Coronary artery (tissue), 2 donors: ENCODE measurements around the gene CDC5L.
A peak's percentile ranks its signal among the peaks of the same experiment; 100 is the strongest.

Experiments used
- DNase-seq: peaks from one replicate; pipeline ENCODE4 v3.0.0-alpha.2; 2017; ENCODE audit warnings: low spot score
- H3K27ac ChIP-seq, 2 donors: fragments of 200-600 bp; sonication (generic); one replicate each; pipeline ENCODE4 v1.5.1; 2016 to 2019
- H3K4me3 ChIP-seq: fragments of 200-600 bp; sonication (generic); 2 replicates; pipeline ENCODE4 v1.5.1; 2016; ENCODE audit warnings: mild to moderate bottlenecking, moderate library complexity
- TF ChIP-seq, protein P1 (sequence below): fragments of 200-600 bp; sonication (generic); IDR thresholded peaks from one replicate; pipeline ENCODE4 v1.5.1; 2019; ENCODE audit warnings: antibody characterized with exemption

Gene CDC5L

DNA sequence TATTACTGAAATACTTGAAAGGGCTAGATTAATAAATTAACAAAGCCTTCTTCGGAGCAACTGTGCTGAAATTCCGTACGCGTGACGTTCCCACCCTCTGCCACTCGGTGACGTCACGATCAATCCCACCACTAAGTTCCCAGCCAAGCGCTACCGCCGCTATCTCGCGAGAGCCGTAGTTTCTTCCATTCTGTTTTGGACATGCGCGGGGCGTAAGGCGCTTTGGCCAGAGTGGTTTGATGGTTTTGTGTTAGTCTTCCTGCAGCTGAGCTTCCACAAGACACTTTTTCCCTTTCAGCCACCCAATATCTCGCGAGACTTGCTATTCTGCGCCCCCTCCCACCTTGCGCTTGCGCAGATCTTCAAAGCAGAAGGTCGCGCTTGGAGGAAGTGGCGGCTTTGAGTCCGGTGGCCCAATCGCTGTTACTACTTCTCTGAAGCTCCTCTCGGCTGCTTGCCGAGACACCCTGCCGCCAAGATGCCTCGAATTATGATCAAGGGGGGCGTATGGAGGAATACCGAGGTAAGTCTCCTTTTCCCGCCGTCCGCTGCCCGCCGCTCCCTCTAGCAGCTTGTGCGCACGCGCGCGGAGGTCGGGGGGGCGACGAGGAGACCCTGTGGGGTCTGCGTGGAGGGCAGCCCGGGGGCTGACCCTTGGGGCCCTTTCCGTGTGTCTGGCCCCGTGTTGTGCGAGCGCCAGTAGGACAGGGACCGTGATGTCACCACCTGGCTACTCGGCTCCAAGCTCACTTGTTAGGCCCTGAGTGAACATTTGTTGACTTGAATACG lies at the start of gene CDC5L:
Gene CDC5L, plus strand, starts transcription at position 361 of the 789 bp plus-strand sequence. Its CDS starts 118 bp downstream, at position 479.
- peak; percentile 98 for DNase-seq
- Histone ChIP-seq H3K27ac (peak within 1 kb of the TSS; percentile 91 to 95), H3K4me3 (peak within 1 kb of the TSS; percentile 85)
- TF ChIP-seq, protein P1, sequence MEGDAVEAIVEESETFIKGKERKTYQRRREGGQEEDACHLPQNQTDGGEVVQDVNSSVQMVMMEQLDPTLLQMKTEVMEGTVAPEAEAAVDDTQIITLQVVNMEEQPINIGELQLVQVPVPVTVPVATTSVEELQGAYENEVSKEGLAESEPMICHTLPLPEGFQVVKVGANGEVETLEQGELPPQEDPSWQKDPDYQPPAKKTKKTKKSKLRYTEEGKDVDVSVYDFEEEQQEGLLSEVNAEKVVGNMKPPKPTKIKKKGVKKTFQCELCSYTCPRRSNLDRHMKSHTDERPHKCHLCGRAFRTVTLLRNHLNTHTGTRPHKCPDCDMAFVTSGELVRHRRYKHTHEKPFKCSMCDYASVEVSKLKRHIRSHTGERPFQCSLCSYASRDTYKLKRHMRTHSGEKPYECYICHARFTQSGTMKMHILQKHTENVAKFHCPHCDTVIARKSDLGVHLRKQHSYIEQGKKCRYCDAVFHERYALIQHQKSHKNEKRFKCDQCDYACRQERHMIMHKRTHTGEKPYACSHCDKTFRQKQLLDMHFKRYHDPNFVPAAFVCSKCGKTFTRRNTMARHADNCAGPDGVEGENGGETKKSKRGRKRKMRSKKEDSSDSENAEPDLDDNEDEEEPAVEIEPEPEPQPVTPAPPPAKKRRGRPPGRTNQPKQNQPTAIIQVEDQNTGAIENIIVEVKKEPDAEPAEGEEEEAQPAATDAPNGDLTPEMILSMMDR, result peak; percentile 13

DNA sequence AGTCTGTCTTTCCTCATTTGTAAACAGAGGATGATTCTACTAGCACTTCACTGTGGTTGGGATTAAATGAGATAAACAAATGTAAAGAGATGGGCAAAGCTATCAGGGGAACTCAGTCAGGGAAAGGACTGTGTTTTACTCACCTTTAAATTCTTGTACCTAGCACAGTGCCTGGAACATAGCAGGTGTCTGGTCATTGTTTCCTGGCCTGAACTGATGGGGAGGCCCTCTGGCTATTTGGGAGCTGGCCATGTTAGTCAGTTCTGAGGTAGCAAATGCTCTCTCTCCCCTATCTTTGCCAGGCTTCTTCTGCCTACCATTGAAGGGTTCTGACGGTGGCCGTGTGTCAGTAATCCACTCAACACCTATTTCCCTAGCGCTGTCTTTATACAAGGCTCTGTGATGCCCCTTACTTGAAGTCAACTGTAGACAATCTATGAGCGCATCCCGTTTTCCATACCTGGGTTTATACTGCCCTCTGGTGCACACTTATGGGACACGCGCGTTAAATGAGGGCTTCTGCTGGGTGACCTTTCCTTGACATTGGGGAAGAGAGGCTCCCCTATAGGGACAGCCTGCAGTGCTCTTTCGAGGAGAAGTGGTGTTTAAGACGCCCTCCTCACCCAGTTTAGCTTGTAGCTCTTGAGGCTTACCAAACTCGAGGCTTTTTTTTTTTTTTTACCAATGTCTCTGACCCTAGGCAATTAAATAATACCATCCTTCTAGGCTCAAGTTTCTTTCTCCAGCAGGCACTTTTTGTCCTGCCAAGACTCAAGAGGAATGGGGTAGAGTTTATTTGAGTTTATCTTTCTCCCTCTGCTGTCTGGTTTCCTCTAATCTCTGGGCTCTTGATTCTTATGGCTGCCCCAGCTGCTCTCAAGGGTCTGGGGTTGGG lies 49.0 kb upstream of the CDC5L start:
- H3K27ac ChIP-seq, result no peak overlapping the region

DNA sequence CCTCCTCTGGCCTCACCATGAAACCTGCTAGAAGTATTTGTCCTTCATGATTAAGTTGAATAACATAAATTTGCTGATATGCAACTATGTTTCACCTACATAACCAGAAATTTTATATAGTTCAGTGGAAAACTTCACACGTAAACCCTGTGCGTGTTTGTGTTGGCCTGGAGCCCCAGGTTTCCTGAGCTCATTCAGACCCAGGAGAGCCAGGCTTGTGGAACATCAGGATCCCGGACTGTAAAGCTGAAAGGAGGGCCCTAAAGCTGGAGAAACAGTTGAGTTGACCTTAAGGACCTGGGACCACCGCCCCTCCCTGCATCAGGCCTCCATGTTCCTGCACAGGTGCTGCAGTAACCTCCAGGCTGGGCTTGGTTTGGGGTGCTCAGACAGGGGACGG lies 48.2 kb upstream of the CDC5L start:
- no peak overlapping the region for H3K27ac ChIP-seq
- TF ChIP-seq, protein P1, result no peak
- no peak for DNase-seq
- no peak overlapping the region for H3K4me3 ChIP-seq

More for the DNA sequence above, 49.0 kb upstream of the CDC5L start:
- TF ChIP-seq, protein P1, result peak; percentile 53
- no peak overlapping the region for H3K4me3 ChIP-seq
- DNase-seq, result no peak

DNA sequence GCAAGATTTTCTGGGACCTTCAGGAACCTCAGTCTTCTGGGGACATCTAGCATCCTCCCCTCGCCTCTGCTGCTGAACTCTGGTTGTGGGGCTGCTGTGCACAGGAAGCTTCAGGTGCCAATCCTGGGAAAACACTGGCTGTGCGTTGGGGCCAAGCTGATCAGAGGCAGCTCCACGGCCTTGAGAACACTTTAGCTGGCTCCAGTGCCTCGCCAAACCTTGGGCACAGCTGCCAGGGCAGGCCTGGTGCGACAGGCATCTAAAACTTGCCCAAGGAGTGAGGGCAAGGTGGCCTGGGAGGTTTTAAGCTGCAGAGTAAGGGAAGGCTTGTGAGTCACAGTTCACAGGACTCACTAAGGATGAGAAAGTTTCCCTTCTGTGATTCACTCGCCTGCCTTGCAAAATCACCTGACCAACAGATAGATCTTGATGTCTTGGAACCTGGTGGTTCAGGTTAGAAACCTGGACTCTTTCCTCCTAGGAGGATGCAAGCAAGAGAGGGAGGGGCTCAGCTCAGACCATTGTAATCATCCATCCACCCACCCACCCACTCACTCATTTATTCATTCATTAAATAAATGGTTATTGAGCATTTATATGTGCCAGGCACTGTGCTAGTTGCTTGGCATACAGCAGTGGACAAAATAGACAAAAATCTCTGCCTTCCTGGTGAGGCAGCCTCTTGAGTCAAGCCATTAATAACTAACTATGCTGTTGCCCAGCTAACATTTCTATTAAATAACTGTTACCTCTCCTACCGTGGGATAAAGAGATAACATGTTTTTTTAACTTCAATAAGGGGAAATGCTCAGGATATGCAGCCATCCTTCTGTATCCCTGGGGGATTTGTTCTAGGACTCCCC lies 47.5 kb upstream of the CDC5L start:
- DNase-seq, result no peak
- Histone ChIP-seq H3K27ac (no peak overlapping the region), H3K4me3 (no peak overlapping the region)
- TF ChIP-seq, protein P1, result no peak

DNA sequence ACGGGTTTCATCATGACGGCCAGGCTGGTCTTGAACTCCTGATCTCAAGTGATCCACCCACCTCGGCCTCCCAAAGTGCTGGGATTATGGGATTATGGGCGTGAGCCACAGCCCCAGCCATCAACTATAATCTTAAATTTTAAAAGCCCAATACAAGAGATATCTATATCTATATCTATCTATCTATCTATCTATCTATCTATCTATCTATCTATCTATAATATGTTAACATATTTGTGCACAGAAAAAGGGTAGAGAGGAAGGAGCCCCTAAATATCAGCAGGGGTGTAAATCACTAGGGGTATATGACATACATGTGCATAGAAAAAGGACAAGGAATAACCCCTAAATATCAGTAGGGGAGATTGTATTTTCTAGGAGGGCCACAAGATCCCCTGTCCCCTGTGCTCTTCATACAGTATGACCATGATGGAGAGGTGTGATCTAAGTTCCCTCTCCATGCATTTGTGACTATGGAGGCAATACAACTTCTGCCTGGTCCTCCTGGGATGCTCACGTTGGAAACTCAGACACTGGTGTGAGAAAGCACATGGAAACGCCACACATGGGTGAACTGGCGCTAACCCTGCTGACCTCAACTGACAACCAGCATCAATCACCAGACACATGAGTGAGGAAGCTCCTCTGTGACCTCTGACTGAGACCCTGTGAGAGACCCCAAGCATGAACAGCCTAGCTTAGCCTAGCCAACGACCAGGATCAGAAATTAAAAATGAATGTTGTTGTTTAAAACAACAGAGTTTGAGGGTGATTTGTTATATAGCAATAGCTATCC lies 46.2 kb upstream of the CDC5L start:
- DNase-seq, result no peak
- TF ChIP-seq, protein P1, result no peak
- Histone ChIP-seq H3K4me3 (no peak overlapping the region), H3K27ac (no peak overlapping the region)

DNA sequence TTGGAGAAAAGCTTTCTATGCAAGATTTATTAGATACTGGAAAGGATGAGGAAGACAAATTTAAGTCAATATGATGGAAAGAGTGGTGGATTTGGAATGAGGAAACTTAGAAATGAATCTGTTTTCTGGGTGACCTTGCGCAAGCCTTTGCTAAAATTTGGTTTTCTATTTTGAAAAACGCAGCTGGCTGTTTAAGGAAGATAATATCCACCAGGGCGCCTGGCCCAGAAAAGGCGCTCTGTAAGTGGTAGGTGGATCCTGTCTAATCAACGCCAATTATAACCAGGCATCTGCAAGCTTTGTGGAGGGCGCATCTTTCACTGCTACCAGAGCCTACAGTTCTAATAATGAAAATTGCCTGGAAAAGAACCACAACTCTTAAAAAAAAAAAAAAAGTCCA lies 45.5 kb upstream of the CDC5L start:
- H3K4me3 ChIP-seq, result peak overlapping the region; percentile 66
- DNase-seq, result no peak
- no peak overlapping the region for H3K27ac ChIP-seq
- TF ChIP-seq, protein P1, result no peak
